ES-I3 (cell line): Measurements from ENCODE around the gene TBC1D5.
"Not testable (repeated sequence)": the region's sequence is repeated elsewhere in the genome, so short reads cannot be mapped to it uniquely, and the experiment has no call there.

ENCODE experiments used
- H3K36me3 ChIP-seq: 2 replicates; pipeline ENCODE4 v1.6.1; 2013; ENCODE audit warnings: mild to moderate bottlenecking, low read length, control low read depth, moderate library complexity; ENCODE audit not compliant: insufficient read depth
- H3K4me1 ChIP-seq: 2 replicates; pipeline ENCODE4 v1.6.1; 2013; ENCODE audit warnings: mild to moderate bottlenecking, control low read depth, low read length; ENCODE audit not compliant: insufficient read depth
- H3K9ac ChIP-seq: 2 replicates; pipeline ENCODE4 v1.6.1; 2013; ENCODE audit warnings: low read depth, mild to moderate bottlenecking, low read length, moderate library complexity
- H3K9me3 ChIP-seq: 2 replicates; pipeline ENCODE4 v1.6.1; 2013; ENCODE audit warnings: mild to moderate bottlenecking, low read length, moderate library complexity; ENCODE audit not compliant: control insufficient read depth, insufficient read depth

The TBC1D5 gene

GRCh38 chr3:17356585-17356984, 385.8 kb downstream of the TBC1D5 start:
- Histone ChIP-seq H3K36me3 (peaks cover 2% of the 10 kb centered on the region; the same call in 1 of the 2 replicates), H3K4me1 (no peaks in the 10 kb centered on the region), H3K9me3 (no peaks in the 10 kb centered on the region), H3K9ac (no peak overlapping the region)

- H3K36me3 ChIP-seq = peaks cover 2% of the 10 kb centered on the region; the same call in 1 of the 2 replicates
- no peaks in the 10 kb centered on the region for H3K4me1 ChIP-seq
Measured at GRCh38 chr3:17355591-17355990, 386.8 kb downstream of the TBC1D5 start.

GRCh38 chr3:17354341-17354740, 388.1 kb downstream of the TBC1D5 start:
- H3K9me3 ChIP-seq = no peaks in the 10 kb centered on the region

More at GRCh38 chr3:17355591-17355990, 386.8 kb downstream of the TBC1D5 start:
- H3K9me3 ChIP-seq = no peaks in the 10 kb centered on the region
- H3K9ac ChIP-seq = no peak overlapping the region

GRCh38 chr3:17352620-17353019, 389.8 kb downstream of the TBC1D5 start:
- Histone ChIP-seq H3K4me1 (no peaks in the 10 kb centered on the region), H3K36me3 (peaks cover 2% of the 10 kb centered on the region; the same call in 1 of the 2 replicates), H3K9me3 (no peaks in the 10 kb centered on the region), H3K9ac (no peak overlapping the region)

More at GRCh38 chr3:17354341-17354740, 388.1 kb downstream of the TBC1D5 start:
- H3K36me3 ChIP-seq = peaks cover 2% of the 10 kb centered on the region; the same call in 1 of the 2 replicates
- no peaks in the 10 kb centered on the region for H3K4me1 ChIP-seq
- H3K9ac ChIP-seq = no peak overlapping the region

- not testable (repeated sequence) for H3K36me3 ChIP-seq
Measured at GRCh38 chr3:17351193-17351592, 391.2 kb downstream of the TBC1D5 start.

GRCh38 chr3:17349093-17349492, 393.3 kb downstream of the TBC1D5 start:
- no peaks in the 10 kb centered on the region for H3K9me3 ChIP-seq
- no peaks in the 10 kb centered on the region for H3K4me1 ChIP-seq
- H3K9ac ChIP-seq = no peak overlapping the region
- H3K36me3 ChIP-seq = no peaks in the 10 kb centered on the region

More at GRCh38 chr3:17351193-17351592, 391.2 kb downstream of the TBC1D5 start:
- not testable (repeated sequence) for H3K9me3 ChIP-seq, H3K4me1 ChIP-seq, H3K9ac ChIP-seq

- no peak overlapping the region for H3K9ac ChIP-seq
- no peaks in the 10 kb centered on the region for H3K9me3 ChIP-seq
- no peaks in the 10 kb centered on the region for H3K36me3 ChIP-seq
- no peaks in the 10 kb centered on the region for H3K4me1 ChIP-seq
Measured at GRCh38 chr3:17342119-17342518, 400.3 kb downstream of the TBC1D5 start.

GRCh38 chr3:17340693-17341092, 401.7 kb downstream of the TBC1D5 start:
- H3K4me1 ChIP-seq = no peaks in the 10 kb centered on the region
- no peaks in the 10 kb centered on the region for H3K9me3 ChIP-seq
- no peaks in the 10 kb centered on the region for H3K36me3 ChIP-seq
- no peak overlapping the region for H3K9ac ChIP-seq

GRCh38 chr3:17340261-17340660, 402.2 kb downstream of the TBC1D5 start:
- Histone ChIP-seq H3K4me1 (no peaks in the 10 kb centered on the region), H3K9me3 (no peaks in the 10 kb centered on the region), H3K9ac (no peak overlapping the region), H3K36me3 (no peaks in the 10 kb centered on the region)

- Histone ChIP-seq H3K36me3 (no peaks in the 10 kb centered on the region), H3K9ac (no peak overlapping the region), H3K9me3 (no peaks in the 10 kb centered on the region), H3K4me1 (no peaks in the 10 kb centered on the region)
Measured at GRCh38 chr3:17339132-17339575, 403.3 kb downstream of the TBC1D5 start.

- Histone ChIP-seq H3K9ac (no peak overlapping the region), H3K4me1 (peaks cover 6% of the 10 kb centered on the region; the same call in 1 of the 2 replicates), H3K9me3 (no peaks in the 10 kb centered on the region), H3K36me3 (no peaks in the 10 kb centered on the region)
Measured at GRCh38 chr3:17336291-17336690, 406.1 kb downstream of the TBC1D5 start.

GRCh38 chr3:17333893-17334292, 408.5 kb downstream of the TBC1D5 start:
- Histone ChIP-seq H3K9ac (no peak overlapping the region), H3K4me1 (peaks cover 6% of the 10 kb centered on the region; the same call in 1 of the 2 replicates), H3K9me3 (no peaks in the 10 kb centered on the region), H3K36me3 (no peaks in the 10 kb centered on the region)

- Histone ChIP-seq H3K9me3 (no peaks in the 10 kb centered on the region), H3K4me1 (peaks cover 6% of the 10 kb centered on the region; the same call in 1 of the 2 replicates), H3K36me3 (no peaks in the 10 kb centered on the region), H3K9ac (no peak overlapping the region)
Measured at GRCh38 chr3:17333446-17333845, 409.0 kb downstream of the TBC1D5 start.

- no peak overlapping the region for H3K9ac ChIP-seq
- peaks cover 6% of the 10 kb centered on the region; the same call in 1 of the 2 replicates for H3K4me1 ChIP-seq
- no peaks in the 10 kb centered on the region for H3K9me3 ChIP-seq
- no peaks in the 10 kb centered on the region for H3K36me3 ChIP-seq
Measured at GRCh38 chr3:17330660-17331059, 411.8 kb downstream of the TBC1D5 start.

GRCh38 chr3:17329927-17330326, 412.5 kb downstream of the TBC1D5 start:
- H3K9ac ChIP-seq = no peak overlapping the region
- no peaks in the 10 kb centered on the region for H3K9me3 ChIP-seq
- peaks cover 6% of the 10 kb centered on the region; the same call in 1 of the 2 replicates for H3K4me1 ChIP-seq
- H3K36me3 ChIP-seq = no peaks in the 10 kb centered on the region
